AML-193 (cell line): ENCODE measurements around the gene RPS6KA4.
"Not testable (repeated sequence)": the region's sequence is repeated elsewhere in the genome, so short reads cannot be mapped to it uniquely, and the experiment has no call there.

Source experiments
- DNase-seq, 2 experiments: peaks; one replicate each; lab custom pipeline; 2025; lab: John Stamatoyannopoulos, UW

The RPS6KA4 gene

GRCh38 chr11:64358907-64359711, at the start of gene RPS6KA4:
Gene RPS6KA4 (plus strand): TSS chr11:64359162. CDS start chr11:64359236, 74 bp downstream.
- DNase-seq = peak in 1 of 2 experiments; percentile 9

DNA sequence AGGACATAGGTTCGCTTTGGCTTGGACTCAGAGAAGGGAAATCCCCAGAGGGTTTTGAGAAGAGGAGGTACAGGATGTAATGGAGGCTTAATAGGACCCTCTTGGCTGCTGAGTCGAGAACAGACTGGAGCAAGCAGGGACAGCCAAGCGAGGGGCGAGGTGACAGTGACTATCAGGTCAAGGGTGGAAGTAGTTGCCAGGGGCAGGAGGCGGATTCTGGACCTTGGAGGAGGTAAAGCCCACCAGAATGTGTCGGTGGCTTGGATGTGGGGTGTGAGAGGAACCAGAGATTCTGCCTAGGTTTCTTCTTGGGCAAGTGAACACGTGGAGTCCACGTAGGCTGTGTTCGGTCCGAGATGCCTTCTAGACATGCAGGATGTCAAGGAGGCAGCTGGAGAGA, 46.0 kb upstream of the RPS6KA4 start:
- no peak for DNase-seq

GRCh38 chr11:64313491-64314145, 45.3 kb upstream of the RPS6KA4 start:
- peak in 1 of 2 experiments; percentile 30 for DNase-seq

GRCh38 chr11:64314146-64314804, 44.7 kb upstream of the RPS6KA4 start:
- DNase-seq = no peak

DNA sequence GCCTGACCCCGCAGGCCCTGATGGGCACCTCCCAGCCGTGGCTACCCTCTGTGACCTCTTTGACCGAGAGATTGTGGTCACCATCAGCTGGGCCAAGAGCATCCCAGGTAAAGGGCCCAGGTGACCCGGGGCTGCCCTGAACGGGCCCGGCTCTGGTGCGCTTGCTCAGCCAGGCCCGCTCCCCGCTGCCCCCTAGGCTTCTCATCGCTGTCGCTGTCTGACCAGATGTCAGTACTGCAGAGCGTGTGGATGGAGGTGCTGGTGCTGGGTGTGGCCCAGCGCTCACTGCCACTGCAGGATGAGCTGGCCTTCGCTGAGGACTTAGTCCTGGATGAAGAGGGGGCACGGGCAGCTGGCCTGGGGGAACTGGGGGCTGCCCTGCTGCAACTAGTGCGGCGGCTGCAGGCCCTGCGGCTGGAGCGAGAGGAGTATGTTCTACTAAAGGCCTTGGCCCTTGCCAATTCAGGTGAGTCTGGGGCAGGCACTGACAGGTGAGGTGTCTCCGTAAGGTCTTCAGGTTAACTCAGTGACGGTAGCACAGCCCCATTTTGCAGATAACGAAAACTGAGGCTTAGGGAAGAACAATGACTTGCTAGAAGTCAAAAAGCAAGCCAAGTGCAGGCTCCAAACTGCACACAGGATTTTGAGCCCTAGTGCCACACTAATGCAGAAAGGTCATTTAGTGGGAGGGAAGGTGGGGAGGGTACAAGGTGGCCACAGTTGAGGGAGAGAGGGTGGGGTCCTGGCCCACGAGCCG, 44.0 kb upstream of the RPS6KA4 start:
- no peak for DNase-seq

GRCh38 chr11:64315667-64316526, 43.1 kb upstream of the RPS6KA4 start:
- not testable (repeated sequence) for DNase-seq

- DNase-seq = no peak
Observed at GRCh38 chr11:64316672-64317324, 42.2 kb upstream of the RPS6KA4 start.

GRCh38 chr11:64317325-64317960, 41.5 kb upstream of the RPS6KA4 start, which contains the start of gene TRMT112:
Gene TRMT112 (minus strand): TSS chr11:64317559. CDS start chr11:64317526, 33 bp downstream.
- DNase-seq = peak; percentile 94 to 95

- peak; percentile 94 to 95 for DNase-seq
Observed at GRCh38 chr11:64317961-64318765, 40.8 kb upstream of the RPS6KA4 start, which contains the start of gene PRDX5. Gene PRDX5 (plus strand): TSS chr11:64318121. CDS start chr11:64318216, 95 bp downstream.

DNA sequence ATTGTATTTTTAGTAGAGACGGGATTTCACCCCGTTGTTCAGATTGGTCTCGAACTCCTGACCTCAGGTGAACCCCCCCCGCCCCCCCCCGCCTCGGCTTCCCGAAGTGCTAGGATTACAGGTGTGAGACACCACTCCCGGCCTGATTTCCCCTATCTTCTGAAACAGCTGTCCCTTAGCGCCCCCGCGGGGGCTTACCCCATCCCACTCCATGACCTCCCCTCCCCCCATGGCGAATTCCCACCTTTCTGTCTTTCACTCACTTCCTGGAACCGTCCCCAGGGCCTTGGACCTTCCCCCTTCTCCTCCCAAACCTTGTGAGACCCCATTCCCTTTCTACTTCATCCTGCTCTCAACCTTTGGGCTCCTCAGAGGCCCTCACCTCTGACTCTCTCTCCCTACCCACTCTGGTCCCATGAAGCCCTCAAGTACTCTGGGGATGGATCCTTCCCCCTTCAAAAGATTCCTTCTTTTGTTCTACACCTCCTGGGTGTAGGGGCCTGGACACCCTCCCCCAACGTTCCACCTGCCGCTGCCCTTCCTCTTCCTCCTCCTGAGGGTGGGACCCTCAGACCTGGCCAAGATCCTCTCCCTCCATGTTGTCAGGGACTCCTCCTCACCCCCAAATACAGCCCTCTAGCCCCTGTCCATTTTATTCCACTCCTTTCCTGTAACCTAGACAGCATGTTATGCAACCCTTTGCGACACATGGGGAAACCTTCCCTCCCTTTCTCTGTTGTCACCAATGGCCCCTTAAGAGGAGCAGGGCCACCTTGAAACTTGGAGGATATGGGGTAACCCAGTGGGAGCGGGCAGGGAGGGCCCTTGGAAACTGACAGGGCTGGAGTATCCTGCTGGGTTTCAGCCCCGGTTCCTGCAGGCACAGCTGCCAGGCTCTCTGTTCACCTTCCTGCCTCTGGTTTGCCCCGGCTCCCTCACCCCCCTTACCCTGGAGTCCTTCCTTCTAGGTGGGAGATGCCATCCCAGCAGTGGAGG, 39.9 kb upstream of the RPS6KA4 start:
- DNase-seq = peak; percentile 73 to 81

DNA sequence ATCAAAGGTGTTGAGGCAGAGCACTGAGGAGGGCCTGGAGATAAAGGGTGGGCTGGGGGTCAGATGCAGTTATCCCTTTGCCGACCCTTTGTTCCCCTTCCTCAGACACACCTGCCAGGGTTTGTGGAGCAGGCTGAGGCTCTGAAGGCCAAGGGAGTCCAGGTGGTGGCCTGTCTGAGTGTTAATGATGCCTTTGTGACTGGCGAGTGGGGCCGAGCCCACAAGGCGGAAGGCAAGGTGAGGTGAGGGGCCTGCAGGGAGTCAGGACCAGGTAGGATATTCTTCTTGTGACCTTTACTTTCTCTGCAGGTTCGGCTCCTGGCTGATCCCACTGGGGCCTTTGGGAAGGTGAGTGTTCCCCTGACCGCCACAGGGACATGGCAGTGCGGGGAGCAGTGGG, 38.4 kb upstream of the RPS6KA4 start:
- no peak for DNase-seq

- DNase-seq = no peak
Observed at GRCh38 chr11:64321026-64321425, 37.9 kb upstream of the RPS6KA4 start.

DNA sequence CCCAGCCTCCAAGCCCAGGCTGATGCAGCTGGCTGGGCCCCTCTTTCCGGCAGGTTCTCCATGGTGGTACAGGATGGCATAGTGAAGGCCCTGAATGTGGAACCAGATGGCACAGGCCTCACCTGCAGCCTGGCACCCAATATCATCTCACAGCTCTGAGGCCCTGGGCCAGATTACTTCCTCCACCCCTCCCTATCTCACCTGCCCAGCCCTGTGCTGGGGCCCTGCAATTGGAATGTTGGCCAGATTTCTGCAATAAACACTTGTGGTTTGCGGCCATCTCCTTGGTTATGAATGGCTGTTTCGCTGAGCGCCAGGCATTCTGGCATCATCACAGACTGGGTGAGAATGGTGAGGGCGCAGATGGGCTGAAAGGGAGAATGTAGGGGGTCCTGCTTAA, 37.4 kb upstream of the RPS6KA4 start:
- DNase-seq = no peak

DNA sequence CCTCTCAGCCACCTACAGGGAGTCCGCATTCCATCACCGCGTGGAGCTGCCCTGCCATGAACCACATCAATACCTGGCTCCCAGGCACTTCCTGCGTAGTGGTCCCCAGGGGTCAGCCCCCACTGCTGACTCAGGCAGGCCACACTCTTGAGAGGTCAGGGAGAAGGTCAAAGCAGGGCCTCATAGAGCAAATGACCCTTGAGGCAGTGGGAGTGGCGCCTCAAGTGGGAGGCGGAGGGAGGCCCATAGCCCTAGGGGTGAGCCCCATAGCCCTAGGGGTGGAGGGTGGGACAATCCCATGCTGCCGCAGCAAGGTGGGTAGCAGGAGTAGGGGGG, 36.1 kb upstream of the RPS6KA4 start:
- DNase-seq = no peak

DNA sequence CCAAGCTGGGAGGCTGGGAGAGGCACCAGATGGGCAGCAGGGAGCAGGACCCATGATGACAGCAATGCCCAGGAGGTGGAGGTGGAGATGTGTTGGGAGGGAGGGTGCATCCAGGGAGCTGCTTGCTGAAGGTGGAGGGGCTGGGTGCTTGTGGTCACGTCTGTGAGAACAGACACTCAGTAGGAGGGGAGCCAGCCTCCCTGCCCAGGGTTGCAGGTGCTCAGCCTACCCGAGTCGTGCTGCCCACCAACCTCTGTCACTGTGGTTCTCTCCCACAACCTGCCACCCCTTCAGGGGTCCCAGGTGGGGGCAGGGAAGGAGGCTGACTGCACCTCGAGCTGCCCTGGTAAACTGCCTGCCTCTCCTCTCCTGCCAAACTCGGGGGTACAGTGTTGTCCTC, 35.6 kb upstream of the RPS6KA4 start:
- no peak for DNase-seq

GRCh38 chr11:64323984-64324383, 35.0 kb upstream of the RPS6KA4 start:
- not testable (repeated sequence) for DNase-seq

DNA sequence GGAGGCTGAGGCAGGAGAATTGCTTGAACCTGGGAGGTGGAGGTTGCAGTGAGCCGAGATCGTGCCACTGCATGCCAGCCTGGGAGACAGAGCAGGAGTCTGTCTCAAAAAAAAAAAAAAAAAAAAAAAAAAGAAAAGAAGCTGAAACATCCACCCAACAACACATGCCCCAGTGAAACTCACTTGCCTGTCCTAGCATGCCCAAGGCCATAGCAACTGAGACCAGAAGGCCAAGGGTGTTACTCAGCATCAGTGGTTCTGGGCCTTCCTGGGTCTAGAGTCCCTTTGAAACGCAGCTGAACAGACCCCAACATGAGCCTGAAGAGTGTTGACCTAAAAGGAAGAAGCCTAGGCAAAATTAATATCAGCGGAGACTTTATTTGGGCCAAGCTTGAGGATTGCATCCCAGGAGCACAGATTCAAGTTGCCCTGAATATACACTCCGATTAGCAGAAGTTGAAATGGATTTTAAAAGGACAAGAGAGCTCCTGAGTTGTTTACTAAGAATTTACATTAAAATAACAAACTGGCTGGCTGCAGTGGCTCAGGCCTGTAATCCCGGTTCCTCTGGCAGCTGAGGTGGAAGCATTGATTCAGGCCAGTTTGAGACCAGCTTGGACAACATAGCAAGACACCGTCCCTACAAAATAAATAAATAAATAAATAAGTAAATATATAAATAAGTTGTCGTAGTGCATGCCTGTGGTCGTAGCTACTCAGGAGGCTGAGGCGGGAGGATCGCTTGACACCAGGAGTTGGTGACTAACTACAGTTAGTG, 34.1 kb upstream of the RPS6KA4 start:
- no peak for DNase-seq
